Fibroblast of skin of abdomen (primary cell): Measurements from ENCODE around the gene SLC22A5.
"Not testable (repeated sequence)": the region's sequence is repeated elsewhere in the genome, so short reads cannot be mapped to it uniquely, and the experiment has no call there.

ENCODE experiments used
- DNase-seq: peaks from one replicate; pipeline ENCODE4 v3.0.0-alpha.2; 2013

Gene SLC22A5

GRCh38 chr5:132414634-132415378 is 45.3 kb downstream of the SLC22A5 start:
- no peak for DNase-seq

GRCh38 chr5:132415516-132415915 is 46.0 kb downstream of the SLC22A5 start:
- DNase-seq: not testable (repeated sequence)

- DNase-seq: no peak
Measured at GRCh38 chr5:132416306-132417009, 46.9 kb downstream of the SLC22A5 start.

GRCh38 chr5:132417010-132417439 is 47.5 kb downstream of the SLC22A5 start:
- DNase-seq: no peak

- DNase-seq: no peak
Measured at GRCh38 chr5:132417461-132417860, 48.0 kb downstream of the SLC22A5 start.

- no peak for DNase-seq
Measured at GRCh38 chr5:132417889-132418485, 48.5 kb downstream of the SLC22A5 start.

- no peak for DNase-seq
Measured at GRCh38 chr5:132418881-132419280, 49.4 kb downstream of the SLC22A5 start.

- DNase-seq: peak; percentile 76
Measured at GRCh38 chr5:132419502-132420468, 50.3 kb downstream of the SLC22A5 start.

GRCh38 chr5:132420706-132421272 is 51.3 kb downstream of the SLC22A5 start:
- no peak for DNase-seq

GRCh38 chr5:132421462-132421861 is 52.0 kb downstream of the SLC22A5 start:
- no peak for DNase-seq

- no peak for DNase-seq
Measured at GRCh38 chr5:132422720-132423437, 53.4 kb downstream of the SLC22A5 start.

GRCh38 chr5:132423438-132423898 is 54.0 kb downstream of the SLC22A5 start:
- DNase-seq: no peak

GRCh38 chr5:132424167-132424880 is 54.8 kb downstream of the SLC22A5 start:
- DNase-seq: no peak

- peak; percentile 87 for DNase-seq
Measured at GRCh38 chr5:132425009-132425937, 55.8 kb downstream of the SLC22A5 start.

- DNase-seq: no peak
Measured at GRCh38 chr5:132425975-132426524, 56.5 kb downstream of the SLC22A5 start.

- DNase-seq: peak; percentile 91
Measured at GRCh38 chr5:132426525-132427138, 57.1 kb downstream of the SLC22A5 start.

- no peak for DNase-seq
Measured at GRCh38 chr5:132427281-132428146, 58.0 kb downstream of the SLC22A5 start.

GRCh38 chr5:132428147-132428482 is 58.6 kb downstream of the SLC22A5 start:
- DNase-seq: no peak
